Stimulated activated CD4-positive, alpha-beta T cell treated with anti-CD3 and anti-CD28 coated beads, TNF-alpha, amount 100 ng/mL, for 1 hour (primary cell): ENCODE data around the gene BNIP5.

ENCODE experiments used
- DNase-seq, 3 donors: peaks; one replicate each; pipeline ENCODE4 v3.0.0-alpha.2; 2020; ENCODE audit warnings: low read depth in 3 of 3, low spot score in 1 of 3

Gene BNIP5

GRCh38 chr6:36326356-36326995 lies 10.2 kb downstream of the BNIP5 start:
- no peak for DNase-seq

DNA sequence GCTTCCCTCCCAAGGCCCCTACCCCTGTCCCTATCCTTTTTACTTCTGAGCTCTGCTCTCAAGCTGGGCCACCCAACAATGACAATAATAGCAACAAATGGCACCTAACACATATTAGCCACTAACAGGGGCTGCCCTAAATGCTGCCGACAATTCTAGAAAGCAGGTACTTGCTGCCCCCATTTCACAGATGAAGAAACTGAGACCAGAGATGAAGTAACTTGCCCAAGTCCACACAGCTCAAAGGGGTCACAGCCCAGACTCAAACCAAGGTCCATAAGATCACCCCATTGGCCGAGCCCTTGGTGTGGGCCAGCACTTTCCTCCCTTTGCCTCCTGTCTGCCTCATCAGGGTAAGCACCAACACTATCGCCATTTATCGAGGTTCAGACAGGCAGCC lies 12.0 kb downstream of the BNIP5 start:
- no peak for DNase-seq

GRCh38 chr6:36324191-36324590 lies 12.5 kb downstream of the BNIP5 start:
- no peak for DNase-seq

GRCh38 chr6:36323062-36323461 lies 13.6 kb downstream of the BNIP5 start:
- no peak for DNase-seq

GRCh38 chr6:36322591-36322990 lies 14.1 kb downstream of the BNIP5 start:
- DNase-seq = no peak

- DNase-seq = no peak
These were observed 16.2 kb downstream of the BNIP5 start for GRCh38 chr6:36320475-36320874.

- DNase-seq = no peak
These were observed 16.9 kb downstream of the BNIP5 start for GRCh38 chr6:36319821-36320220.

DNA sequence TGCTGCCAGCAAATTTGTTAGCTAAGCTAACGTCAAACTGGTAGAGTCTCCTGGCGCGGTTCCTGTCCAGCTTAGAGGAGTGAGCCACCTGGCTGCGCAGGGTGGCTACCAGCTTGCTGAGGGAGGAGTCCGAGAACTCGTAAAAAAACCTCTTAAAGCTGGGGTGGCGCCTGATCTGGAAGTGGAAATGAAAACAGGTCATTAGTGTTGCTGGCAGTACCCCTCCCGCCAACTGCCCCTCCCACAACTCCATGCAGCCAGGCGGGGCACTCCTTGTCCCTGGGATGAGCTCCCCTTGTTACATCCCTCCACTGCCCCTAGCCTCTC lies 17.3 kb downstream of the BNIP5 start:
- no peak for DNase-seq

GRCh38 chr6:36318690-36319435 lies 17.8 kb downstream of the BNIP5 start:
- DNase-seq = no peak

GRCh38 chr6:36317623-36318022 lies 19.1 kb downstream of the BNIP5 start:
- no peak for DNase-seq

GRCh38 chr6:36315921-36316320 lies 20.8 kb downstream of the BNIP5 start:
- DNase-seq = no peak

DNA sequence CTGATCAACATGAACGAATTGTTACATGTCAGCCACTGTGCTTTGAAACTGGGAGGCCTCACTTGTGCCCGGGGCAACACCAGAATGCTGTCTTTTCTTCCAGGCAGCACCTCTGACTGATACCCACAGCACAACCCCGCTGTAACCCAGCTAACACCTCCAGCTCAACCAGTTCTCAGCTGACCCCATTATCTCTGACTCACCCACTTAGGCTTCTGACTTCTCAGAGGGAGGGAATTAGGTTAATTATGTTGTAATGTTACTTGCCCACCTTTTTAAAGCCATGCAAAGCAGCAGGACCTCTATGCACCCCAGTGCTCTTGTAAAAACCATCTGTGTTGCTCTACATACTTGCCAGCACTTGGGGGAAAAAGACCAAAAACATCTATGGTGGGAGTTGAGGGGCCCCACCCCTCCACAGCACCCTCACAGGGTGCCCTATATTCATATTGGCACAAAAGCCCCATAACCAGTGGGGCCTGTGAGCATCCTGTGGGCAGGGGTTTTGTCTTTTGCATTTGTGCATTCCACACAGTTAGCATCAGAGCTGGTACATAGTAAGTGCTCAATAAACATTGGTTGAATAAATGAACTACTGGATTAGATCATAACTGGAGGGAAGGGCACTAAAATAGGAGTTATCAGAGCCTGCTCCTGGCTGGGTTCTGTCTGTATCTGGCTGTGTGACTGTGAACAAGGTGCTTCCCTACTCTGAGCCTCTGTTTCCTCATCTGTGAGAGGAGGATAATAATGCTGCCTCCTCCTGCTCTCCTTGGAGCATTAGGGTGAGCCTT lies 22.3 kb downstream of the BNIP5 start:
- DNase-seq = no peak

DNA sequence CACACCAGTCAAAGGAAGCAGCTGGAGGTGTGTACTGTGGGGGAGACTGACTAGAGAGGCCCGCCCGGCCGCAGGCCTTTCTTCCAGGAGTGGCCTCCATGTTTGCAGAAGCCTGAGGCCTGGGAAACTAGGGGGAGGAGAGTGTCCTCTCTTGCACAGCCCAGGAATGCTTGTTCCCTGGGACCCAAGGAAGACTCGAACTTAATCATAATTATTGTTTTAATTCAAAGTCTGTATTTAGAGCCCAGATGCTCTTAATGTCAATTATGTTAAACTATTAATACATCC lies 23.1 kb downstream of the BNIP5 start:
- DNase-seq = no peak

DNA sequence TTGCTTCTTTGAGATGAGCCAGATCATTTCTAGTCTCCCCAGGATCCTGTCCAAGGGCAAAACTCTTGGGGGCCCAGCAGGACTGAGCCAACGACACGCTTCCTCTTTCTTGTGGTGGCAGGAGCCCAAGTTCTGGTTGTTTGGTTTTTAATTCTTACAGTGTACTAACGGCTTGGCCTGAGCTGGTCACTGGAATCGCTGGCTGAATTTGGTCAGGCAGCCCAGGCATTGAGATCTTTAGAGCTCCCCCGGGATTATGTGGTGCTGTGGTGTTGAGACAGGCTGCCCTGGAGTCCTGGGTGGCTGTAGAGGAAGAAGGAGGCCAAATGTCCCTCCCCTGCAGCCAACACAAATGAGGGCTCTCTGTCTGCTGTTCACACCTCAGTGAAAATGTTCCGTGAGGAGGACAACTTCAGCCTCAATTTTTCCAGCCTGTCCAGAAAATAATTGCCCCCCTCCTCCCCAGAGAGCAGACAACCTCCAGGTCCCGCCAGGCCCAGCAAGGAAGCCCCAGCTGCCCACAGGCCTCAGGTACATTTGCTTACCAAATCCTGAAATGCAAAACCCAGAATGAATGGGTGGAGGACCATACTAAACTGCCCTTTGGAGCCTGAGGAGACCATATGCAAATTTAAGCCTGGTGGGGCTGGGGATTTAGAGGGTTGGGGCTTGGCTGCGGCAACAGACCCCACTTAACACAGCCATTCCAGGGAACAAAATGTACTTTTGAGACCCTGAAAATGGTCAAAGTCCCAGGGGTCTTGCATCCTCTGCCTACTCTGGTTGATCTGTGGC lies 23.6 kb downstream of the BNIP5 start:
- DNase-seq = no peak

DNA sequence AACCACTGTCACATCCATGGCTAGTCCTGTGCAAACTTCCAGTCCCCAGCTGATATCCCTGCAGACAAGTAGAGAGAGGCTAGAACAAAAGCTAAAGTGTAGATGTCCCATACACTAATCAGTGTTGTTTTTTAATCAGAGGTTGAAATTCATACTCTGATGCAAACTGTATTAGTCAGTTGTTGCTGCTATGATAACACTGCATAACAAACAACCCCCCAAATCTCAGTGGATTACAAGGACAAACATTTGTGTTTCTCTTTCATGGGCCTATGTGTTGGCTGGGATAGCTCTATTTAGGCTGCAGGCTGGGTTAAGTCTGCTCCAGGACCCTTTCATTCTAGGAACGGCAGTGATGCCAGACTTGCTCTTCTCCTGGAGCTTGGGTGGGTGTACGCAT lies 26.8 kb downstream of the BNIP5 start:
- no peak for DNase-seq

- DNase-seq = no peak
These were observed 27.5 kb downstream of the BNIP5 start for GRCh38 chr6:36309203-36309602.

DNA sequence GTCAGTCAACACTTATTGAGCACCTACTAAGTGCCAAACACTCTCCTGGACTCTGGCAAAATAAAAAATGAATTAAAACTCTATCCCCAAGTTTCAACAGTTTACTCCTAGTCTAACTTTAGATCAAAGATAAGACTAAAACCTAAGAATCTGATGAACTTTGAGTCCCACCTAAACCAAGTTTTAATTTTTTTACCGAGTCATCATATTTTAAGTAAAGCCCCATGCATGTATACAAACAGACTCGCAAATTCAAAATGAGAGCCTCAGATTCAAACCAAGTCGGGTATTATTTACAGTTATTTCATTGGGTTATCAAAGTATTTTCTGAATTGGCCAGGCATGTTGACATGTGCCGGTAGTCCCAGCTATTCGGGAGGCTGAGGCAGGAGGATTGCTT lies 28.2 kb downstream of the BNIP5 start:
- DNase-seq = no peak

- DNase-seq = no peak
These were observed 30.3 kb downstream of the BNIP5 start for GRCh38 chr6:36306375-36306774.

- no peak for DNase-seq
These were observed 30.8 kb downstream of the BNIP5 start for GRCh38 chr6:36305885-36306284.

- DNase-seq = peak; percentile 82 to 84 (median 84)
These were observed 34.3 kb downstream of the BNIP5 start for GRCh38 chr6:36302227-36302976.

- DNase-seq = no peak
These were observed 34.9 kb downstream of the BNIP5 start for GRCh38 chr6:36301781-36302180.
